NCI-H510A treated with DMSO at 0.1 percent for 48 hours (cell line): Measurements from ENCODE around the gene FAM236B.
"Not testable (repeated sequence)": the region's sequence is repeated elsewhere in the genome, so short reads cannot be mapped to it uniquely, and the experiment has no call there.

ENCODE experiments used
- DNase-seq: peaks from one replicate; lab custom pipeline; 2025; lab: John Stamatoyannopoulos, UW

FAM236B gene

GRCh38 chrX:72782560-72782959, at the start of gene FAM236B:
Gene FAM236B, minus strand, starts transcription at chrX:72782660. Its CDS starts 100 bp downstream, at chrX:72782560.
- not testable (repeated sequence) for DNase-seq

GRCh38 chrX:72830701-72831100, 48.2 kb upstream of the FAM236B start:
- not testable (repeated sequence) for DNase-seq

GRCh38 chrX:72808110-72808509, 25.6 kb upstream of the FAM236B start, which contains the start of gene FAM236D:
Gene FAM236D, minus strand, starts transcription at chrX:72808210. Its CDS starts 100 bp downstream, at chrX:72808110.
- DNase-seq, result not testable (repeated sequence)

- DNase-seq, result not testable (repeated sequence)
Measured at GRCh38 chrX:72790390-72790789, 7.9 kb upstream of the FAM236B start.

- not testable (repeated sequence) for DNase-seq
Measured at GRCh38 chrX:72788142-72788541, 5.7 kb upstream of the FAM236B start.

GRCh38 chrX:72783964-72784363, 1.5 kb upstream of the FAM236B start:
- not testable (repeated sequence) for DNase-seq

- DNase-seq, result not testable (repeated sequence)
Measured at GRCh38 chrX:72783365-72783936, 991 bp upstream of the FAM236B start.

GRCh38 chrX:72778146-72778545, 4.3 kb downstream of the FAM236B start:
- not testable (repeated sequence) for DNase-seq

GRCh38 chrX:72777467-72777790, 5.0 kb downstream of the FAM236B start:
- not testable (repeated sequence) for DNase-seq

GRCh38 chrX:72776653-72777466, 5.6 kb downstream of the FAM236B start, which contains the start of gene DMRTC1B:
Gene DMRTC1B, plus strand, starts transcription at chrX:72776890. Its CDS starts 68,246 bp downstream, at chrX:72845136.
- DNase-seq, result not testable (repeated sequence)

- not testable (repeated sequence) for DNase-seq
Measured at GRCh38 chrX:72760454-72760853, 22.0 kb downstream of the FAM236B start.

GRCh38 chrX:72748545-72748944, 33.9 kb downstream of the FAM236B start:
- not testable (repeated sequence) for DNase-seq

GRCh38 chrX:72745546-72745945, 36.9 kb downstream of the FAM236B start:
- DNase-seq, result not testable (repeated sequence)

GRCh38 chrX:72735561-72735960, 46.9 kb downstream of the FAM236B start:
- no peak for DNase-seq

- DNase-seq, result not testable (repeated sequence)
Measured at GRCh38 chrX:72733636-72734035, 48.8 kb downstream of the FAM236B start.
